Frontal cortex (tissue), 4 donors: ENCODE data around the gene ZNF687. TPM values are rescaled to one million over a fixed set of nuclear protein-coding genes. Genes with fewer than 3 reads are reported as not detected.

Experiments used
- DNase-seq, 2 donors: peaks; one replicate each; pipeline ENCODE4 v3.0.0; 2012; ENCODE audit warnings: low spot score in 2 of 2
- FAIRE-seq: peaks from 2 replicates; lab custom pipeline; 2012; peaks lifted over from hg19 to GRCh38; lab: Jason Lieb, UNC
- total RNA-seq: library from RNA; depleted of rRNA; stranded (reverse); fragments of >200 nt; gene quantifications from one replicate; pipeline ENCODE4 v1.2.3, GENCODE V29; 2014
- donor health status: control.
- donor health status: control.
- donor health status: control.

Gene ZNF687
- total RNA-seq, 1 donor from 2014 or later = 4.9 TPM

DNA sequence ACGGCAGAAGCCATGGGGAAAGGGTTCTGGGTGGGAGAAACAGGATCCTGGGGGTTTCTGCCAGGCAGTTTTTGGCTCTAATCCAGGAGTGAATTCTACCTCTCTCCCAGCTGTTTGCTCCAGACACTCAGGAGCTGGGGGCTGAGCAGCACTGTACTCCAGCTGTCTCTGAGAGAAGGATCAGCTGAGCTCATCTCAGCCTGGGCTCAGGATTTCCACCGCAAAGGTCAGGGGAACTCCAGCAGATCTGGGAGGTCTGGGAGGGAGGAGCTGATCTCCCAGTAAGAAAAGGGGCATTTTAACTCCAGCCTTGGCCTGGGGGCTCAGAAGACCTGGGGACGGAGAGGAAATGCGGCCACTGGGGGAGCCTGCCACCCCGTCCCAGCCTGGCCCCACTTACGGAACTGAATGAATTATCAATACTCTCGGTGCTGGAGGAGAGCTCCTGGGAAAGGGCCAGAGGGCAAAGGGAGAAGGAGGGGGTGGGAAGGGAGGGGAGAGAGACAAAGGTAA lies 27.8 kb downstream of the ZNF687 start:
- FAIRE-seq (no peak), DNase-seq (no peak)

DNA sequence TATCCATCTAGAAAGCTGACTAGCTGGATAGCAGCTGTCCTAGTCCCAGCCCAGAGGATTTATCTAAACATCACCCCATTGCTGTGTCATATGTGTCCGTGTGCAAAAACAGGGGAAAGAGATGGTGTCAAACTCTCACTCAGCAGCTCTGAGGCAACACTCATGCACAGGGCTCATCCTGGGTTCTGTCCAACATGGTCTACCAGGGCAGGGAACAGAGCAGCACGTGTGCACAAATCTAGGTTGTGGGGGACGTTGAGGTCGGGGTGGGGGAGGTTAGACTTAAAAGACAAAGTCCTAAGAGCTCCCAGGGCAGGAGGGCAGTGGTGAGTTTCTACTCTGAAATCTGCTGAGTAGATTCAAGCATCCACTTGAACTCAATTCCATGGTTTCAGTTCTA lies 28.9 kb downstream of the ZNF687 start:
- FAIRE-seq = no peak

DNA sequence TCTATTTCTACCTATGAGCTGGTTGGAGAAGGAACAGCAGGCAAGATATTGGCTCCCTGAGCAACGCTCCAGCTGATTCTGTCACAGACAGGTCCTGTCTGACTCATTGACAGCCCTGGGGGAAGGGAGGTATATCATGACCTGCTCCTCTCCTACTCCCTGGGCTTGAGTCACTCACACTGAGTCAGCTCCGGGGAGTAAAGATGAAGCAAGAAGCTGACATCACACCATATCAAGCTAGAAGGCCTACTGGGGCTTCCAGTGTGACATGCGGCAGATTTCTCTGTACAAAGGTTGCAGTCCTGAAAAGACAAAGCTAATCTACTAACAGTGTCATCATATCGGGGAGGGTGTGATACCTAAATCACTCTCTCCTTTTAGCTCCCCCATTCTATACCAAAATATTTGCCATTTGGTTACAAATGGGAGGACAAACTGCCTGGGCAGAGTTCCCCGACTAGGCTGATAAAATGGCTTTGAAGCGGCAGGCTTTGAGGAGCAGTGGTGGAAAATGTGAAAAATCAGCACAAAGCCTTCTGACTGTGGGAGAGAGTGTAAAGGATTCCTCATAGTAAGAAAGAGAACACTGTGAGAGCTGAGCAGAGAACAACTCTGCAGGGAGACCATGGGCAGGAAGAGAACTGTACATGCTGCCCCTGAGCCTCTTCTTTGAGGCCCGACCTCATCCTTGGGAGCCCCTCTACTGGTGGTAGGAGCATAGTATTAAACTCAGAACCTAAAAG lies 29.7 kb downstream of the ZNF687 start:
- FAIRE-seq = no peak
- peak in 1 of 2 donors; percentile 64 for DNase-seq

More for the DNA sequence above, 28.9 kb downstream of the ZNF687 start:
- DNase-seq = no peak

DNA sequence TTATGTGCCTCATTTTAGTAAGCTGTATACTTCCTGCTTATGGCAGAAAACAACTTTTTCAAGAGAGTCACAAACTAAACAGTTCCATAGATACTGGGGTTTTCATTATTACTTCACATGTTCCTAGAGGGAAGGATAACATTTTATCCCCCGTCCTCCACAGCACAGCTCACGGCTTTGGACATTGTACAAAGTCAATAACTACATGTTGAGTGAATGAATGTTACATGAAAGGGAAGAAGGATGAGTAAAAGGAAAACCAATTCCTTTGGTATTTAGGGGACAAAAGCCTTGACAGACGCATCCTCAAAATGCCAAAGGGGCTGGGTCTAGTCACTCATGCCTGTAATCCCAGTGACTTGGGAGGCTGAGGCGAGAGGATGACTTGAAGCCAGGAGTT lies 30.3 kb downstream of the ZNF687 start:
- DNase-seq = no peak
- no peak for FAIRE-seq

DNA sequence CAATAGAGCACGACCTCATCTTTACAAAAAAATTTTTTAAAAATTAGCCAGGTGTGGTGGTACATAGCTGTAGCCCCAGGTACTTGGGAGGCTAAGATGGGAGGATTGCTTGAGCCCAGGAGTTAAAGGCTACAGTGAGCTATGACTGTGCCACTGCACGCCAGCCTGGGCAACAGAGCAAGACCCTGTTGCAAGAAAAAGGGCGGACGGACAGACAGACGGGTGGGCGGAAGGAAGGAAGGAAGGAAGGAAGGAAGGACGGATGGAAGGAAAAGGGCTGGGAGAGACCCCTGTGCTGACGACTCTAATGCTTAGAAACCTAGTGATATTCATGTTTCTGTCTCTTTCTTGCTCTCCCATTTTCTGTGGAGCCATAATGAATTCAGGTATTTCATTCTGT lies 30.7 kb downstream of the ZNF687 start:
- DNase-seq = no peak
- FAIRE-seq = no peak

DNA sequence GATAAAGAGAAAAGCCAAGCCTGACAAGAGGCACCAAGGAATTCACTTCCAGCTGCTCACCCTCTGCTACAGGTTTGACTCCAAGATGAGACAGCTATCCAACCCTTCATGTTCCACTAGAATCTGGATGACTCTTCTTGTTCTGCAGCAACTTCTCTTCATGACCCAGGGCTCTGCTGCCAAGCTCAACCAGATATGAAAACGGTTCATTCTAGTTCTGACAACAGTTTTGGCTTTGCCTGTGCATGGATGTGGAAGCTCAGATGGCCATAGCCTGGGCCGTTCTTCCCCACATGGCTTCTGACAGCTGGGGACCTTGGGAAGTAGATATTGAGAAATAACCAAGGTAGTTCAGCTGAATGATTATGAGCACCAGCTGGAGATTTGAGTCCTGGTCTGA lies 31.4 kb downstream of the ZNF687 start:
- no peak for DNase-seq
- no peak for FAIRE-seq

DNA sequence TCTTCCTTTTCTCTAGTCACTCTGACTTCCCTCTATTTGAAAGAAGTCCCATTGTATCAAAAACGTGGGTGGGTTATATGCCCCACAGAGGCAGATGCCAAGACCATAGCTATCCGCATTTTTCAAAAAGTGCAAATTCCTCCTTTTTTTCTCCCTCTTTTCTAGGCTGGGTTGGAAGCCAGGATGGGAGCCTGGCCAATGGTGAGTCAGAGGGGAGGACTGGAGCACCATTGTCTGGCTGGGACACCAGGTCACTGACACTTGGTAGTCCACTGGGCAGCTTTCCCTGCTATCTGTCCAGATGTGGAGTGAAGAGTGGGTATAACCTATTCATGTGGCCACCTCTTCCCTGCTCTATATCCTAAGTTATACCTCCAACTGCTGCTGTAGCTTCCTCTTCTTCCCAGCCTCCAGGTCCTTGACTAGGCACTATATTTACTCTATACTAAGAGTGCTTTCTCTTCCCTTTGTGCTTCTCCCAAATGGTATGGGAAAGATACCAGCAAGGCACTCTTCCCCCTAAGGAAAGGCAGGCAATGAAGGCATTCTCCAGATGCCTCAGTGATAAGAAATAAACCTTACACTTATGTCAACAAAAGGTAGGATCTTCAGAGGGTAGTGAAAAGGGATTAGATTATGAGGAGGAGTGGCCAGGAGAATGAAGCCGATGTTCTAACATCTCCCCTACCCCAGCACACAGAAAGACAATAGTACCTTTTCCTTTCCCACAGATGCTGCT lies 32.2 kb downstream of the ZNF687 start:
- FAIRE-seq (no peak), DNase-seq (peak; percentile 66 to 73)

DNA sequence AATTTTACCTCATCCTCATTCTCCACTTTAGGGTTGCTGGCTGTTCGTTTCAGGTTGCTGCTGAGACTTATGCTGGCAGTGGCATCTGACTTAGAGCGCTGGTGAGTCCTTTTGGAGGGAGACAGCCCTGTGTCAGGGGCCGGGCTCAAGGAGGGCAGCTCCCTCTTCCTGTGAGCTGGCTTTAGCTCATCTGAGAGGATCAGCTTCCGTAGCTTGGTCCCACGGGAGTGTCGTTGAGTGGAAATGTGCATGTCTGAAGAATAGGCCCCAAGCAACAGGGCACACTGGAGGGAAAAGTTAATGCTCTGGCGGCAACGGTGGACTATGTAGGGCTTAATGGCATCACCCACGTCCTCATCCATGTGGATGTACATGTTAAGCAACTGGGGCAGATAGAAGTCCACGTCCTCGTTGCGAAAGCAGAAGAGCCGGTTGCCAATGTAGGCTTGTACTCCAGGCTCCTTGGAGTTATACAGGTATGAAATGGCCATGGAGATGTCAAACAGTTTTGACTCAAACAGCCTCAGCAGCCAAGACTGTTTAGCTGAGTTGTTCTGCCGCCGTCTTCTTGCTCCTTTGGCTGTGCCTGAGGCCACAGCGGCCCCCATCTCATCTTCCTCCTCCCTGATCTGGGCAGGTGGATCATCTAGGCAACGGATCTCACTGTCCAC lies 33.6 kb downstream of the ZNF687 start:
- FAIRE-seq = no peak

DNA sequence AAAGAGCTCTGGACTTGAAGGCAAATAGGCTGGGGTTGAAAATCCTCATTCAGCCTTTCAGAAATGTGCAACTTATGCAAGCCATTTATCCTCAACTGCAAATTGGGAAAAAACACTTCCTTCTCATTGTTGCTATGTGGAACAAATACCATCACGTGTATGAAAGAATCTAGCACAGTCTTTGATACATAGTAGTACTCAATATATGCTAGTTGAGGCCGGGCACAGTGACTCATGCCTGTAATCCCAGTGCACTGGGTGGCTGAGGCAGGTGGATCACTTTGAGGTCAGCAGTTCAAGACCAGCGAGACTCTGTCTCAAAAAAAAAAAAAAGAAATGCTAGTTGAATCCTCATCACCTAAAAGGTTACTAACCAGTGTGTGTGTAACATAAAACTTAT lies 36.9 kb downstream of the ZNF687 start:
- no peak for FAIRE-seq

More for the DNA sequence above, 33.6 kb downstream of the ZNF687 start:
- DNase-seq = no peak

DNA sequence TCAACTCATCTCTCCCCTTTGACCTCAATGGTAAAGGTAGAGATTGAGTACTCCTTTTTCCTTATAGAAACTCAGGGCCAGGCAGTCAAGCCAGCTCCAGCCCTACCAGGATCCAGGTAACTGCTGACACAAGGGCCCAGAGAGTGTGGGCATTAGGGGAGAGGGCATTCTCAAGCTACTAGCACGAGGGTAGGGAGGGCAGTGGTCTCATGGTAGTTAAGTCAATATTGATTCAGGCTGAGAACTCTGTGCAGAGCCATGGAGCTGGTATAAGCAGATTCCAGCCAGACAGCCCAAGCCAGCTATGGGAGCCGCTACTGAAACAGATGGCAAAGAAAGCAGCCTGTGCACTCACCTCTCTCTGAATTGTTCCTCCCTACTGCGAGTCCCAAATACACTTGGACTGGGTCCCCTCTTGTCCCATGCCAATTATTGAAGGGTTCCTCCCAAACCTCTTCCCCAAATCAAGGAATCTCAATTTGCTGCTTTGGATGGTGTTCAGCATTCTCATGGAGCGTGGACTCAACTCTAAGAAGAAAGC lies 42.4 kb downstream of the ZNF687 start:
- DNase-seq (no peak), FAIRE-seq (no peak)

More for the DNA sequence above, 36.9 kb downstream of the ZNF687 start:
- DNase-seq = no peak

DNA sequence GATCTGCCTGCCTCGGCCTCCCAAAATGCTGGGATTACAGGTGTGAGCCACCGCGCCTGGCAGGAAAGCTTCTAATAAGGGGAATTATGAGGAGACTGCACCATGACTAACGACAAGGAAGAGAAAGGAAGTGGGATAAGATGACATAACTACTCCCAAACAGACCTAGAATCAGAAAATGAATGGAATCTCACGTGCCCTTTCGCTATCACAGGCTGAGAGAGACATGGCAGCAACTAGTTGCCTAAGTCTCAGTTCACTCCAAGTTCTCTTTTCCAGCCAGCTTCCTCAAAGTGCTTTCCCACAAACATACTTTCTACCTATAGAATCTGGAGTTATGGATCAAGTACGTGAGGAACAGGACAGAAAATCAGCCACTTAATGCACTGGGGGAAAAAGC lies 43.1 kb downstream of the ZNF687 start:
- no peak for FAIRE-seq
- no peak for DNase-seq

DNA sequence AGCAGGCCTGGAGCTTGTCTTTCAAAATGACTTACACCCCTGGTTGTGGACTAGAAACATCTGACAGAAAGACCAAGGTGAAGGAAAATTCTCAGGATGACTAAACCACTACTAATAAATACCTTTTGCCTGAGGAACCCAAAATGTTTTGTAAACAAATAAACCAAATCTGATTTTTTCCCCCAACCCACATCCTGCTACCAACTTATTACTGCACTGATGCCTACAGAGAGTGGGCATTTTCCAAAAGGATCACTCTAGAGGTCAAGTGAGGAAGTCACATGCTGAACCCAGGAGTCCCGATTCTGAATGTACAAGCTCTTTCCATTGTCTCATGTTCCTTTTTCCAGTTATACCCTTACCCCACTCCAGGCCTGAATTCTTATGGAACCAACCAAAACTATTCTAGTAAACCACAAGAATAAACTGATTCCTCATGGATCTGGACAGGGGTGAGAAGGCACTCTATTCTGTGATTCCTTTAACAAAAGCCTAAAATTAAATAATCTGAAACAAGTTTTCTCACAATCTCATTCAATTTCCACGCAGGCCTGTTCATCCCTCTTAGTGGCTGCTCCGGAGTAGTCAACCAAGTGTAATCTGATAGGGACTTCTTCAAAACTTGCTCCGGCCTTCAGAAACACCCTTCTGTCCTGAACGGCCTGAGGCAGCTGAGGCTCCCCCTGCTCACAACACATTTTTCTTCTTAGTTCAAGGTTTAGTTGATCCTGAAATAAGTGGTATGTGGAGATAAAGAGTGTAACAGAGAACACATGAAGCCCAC lies 43.7 kb downstream of the ZNF687 start:
- DNase-seq = no peak
- no peak for FAIRE-seq

DNA sequence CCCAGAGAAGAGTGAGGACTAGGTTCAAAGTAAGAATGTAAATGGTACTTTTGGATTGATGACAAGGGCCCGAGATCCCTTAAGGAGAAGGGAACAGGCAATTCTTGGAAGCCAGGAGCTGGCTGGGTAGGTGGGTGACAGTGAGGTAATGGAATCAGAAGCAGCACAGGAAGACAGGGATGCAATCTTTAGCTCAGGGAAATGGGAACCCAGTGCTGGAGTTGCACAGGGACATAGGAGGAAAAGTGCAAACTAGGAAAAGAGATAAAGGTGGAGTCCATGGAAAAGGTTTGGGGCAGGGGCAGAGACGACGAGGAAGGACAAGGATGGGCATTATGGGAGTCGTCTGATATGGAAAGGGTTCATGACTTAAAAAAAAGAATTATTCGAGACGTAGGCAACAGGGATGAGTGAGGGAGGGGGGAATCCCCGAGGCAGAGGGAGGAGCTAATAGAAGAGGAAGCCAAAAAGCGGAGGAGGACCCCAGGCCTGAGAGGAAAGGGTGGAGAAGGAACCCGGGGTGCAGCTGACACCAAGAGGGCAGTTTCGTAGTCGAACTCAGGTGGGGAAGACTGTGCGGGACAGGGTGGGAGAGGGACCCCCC lies 44.6 kb downstream of the ZNF687 start:
- peak; percentile 57 to 65 for DNase-seq
- FAIRE-seq = no peak

DNA sequence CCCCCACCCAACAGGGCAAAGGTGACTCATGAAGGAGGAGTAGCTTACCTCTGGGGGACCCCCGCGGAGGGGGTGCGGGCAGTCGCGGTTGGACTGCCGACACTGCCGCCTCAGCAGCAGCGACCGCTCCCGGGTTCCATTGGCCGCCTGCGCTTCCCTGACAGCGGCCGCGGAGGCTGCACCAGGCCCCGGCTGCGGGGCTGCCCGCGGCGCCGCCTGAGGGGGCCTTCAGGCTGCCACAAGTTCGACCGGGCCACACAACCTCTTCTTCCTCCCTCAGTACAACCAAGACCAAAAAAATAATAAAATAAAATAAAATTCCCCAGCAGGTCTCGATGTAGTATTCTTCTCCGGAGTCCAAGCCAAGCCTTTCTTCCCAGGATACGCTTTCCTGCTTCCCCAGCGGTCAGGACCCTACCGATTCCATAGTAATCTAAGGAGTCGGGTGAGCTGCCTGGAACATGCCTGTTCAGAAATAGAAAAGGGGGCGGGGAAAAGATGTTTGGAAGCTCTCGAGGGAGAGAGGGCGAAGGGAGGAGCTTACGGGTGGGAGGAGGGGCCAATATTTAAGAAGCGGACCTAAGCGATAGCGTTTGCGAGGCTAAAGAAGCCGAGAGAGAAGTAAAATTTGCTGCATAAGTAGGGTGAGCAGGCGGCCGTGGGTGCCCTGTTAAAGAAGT lies 45.3 kb downstream of the ZNF687 start, which contains the start of gene PI4KB:
Gene PI4KB, minus strand, starts transcription at position 194 of the 680 bp plus-strand sequence. CDS start 10,935 bp downstream, outside the sequence.
- FAIRE-seq (no peak), DNase-seq (peak; percentile 96 to 97)

DNA sequence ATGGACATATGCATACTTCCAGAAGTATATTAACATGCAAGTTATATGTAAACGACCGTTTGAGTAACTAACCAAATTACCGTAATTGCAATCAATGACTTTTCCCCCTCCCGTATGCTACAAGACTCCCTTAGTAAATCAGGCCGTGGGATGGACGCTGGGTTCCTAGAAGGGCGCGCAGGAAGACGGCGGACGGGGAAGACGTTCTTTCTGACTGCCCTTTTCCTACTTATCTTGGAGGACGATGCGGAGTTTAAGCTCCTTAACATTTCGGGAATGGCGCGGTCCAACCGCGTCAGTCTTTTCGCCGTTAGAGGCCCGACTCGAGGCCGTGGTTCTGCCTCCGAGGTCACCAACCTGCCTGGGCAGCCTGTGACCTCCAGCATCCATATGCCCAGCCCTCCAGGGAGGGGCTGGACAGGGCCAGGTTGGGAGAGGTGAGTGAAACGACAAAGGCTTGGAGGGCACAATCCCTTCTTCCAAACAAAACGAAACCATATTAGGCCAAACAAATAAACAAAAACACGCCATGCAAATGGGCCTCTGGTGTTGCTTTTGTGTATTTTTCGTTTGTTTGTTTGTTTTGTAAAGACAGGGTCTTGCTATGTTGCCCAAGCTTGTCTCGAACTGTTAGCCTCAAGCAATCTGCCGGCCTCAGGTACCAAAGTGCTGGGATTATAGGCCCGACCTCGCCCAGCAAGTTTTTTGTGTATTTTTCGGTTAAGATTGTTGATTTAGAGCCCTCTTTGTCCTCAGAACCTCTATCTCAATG lies 46.0 kb downstream of the ZNF687 start:
- FAIRE-seq (no peak), DNase-seq (no peak)

DNA sequence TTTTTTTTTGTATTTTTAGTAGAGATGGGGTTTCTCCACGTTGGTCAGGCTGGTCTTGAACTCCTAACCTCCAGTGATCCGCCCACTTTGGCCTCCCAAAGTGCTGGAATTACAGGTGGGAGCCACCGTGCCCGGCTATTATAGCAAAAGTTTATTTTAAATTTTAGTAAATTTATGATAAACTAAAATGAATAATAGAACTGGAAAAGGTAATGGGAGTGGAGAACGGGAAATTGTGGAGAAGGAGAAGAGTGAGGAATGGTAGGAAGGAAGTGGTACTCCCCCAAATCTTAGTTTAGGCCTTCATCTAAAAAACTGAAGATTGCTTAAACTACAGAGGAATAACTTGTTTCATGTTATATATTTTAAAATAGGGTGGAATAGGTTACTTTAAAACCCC lies 52.7 kb downstream of the ZNF687 start:
- no peak for DNase-seq
- no peak for FAIRE-seq

DNA sequence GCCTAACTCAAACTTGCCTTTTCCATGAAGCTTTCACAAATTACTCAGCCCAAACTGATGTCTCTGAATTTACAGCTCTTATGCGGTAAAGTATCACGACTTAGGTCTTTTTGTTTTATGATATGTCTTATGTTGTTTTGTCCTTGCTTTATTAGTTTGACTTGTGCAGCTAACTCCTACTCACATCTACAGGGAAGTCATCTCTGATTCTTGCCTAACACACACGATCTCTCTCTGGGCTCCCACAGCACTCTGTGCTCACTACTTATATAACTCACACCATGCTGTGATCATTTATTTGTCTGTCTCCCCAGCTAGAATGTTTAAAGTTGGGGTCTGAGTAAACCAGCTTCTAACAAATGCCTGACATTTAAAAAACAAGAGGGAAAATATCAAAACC lies 54.5 kb downstream of the ZNF687 start:
- DNase-seq = no peak
- FAIRE-seq = no peak
